ENCODE results near the gene LANCL2. TPM values are rescaled to one million over a fixed set of nuclear protein-coding genes. Genes with fewer than 3 reads are reported as not detected.
"Not testable (repeated sequence)": the region's sequence is repeated elsewhere in the genome, so short reads cannot be mapped to it uniquely, and the experiment has no call there.

Gene LANCL2
- total RNA-seq, 2 donors from 2014 or later: 16.2 to 17.8 TPM

GRCh38 chr7:55350281-55350680 lies 14.9 kb upstream of the LANCL2 start:
- DNase-seq: no peak
- Histone ChIP-seq H3K4me1 (no peaks in the 10 kb centered on the region), H3K4me3 (no peak overlapping the region), H3K36me3 (no peaks in the 10 kb centered on the region), H3K27ac (no peak overlapping the region), H3K27me3 (no peaks in the 10 kb centered on the region), H3K9me3 (no peaks in the 10 kb centered on the region), H3K9ac (ENCODE audit: low read depth in 2 of 2, low read length in 2 of 2) (no peak overlapping the region)
- TF ChIP-seq, protein P1, sequence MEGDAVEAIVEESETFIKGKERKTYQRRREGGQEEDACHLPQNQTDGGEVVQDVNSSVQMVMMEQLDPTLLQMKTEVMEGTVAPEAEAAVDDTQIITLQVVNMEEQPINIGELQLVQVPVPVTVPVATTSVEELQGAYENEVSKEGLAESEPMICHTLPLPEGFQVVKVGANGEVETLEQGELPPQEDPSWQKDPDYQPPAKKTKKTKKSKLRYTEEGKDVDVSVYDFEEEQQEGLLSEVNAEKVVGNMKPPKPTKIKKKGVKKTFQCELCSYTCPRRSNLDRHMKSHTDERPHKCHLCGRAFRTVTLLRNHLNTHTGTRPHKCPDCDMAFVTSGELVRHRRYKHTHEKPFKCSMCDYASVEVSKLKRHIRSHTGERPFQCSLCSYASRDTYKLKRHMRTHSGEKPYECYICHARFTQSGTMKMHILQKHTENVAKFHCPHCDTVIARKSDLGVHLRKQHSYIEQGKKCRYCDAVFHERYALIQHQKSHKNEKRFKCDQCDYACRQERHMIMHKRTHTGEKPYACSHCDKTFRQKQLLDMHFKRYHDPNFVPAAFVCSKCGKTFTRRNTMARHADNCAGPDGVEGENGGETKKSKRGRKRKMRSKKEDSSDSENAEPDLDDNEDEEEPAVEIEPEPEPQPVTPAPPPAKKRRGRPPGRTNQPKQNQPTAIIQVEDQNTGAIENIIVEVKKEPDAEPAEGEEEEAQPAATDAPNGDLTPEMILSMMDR (IDR thresholded peaks at IDR 0.05): no peak
- intact Hi-C loops (cut with DNase I): no loop called here

DNA sequence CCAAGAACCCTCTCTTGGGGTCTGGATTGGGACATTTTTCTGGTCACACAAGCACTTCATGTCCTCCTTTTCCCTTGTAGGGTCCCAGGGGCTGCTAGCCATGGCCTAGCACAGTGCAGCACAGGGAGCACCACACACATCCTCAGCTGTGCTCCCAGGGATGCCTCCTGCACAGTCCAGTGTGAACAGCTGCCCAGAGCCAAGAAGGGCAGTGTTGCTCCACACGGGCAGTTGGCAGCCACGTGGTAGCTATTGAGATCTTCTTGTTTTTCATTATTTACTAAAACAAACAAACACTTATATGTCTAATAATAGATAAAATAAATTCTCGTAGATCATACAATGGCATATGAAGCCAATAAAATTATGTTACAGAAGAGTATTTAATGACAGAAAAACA lies 13.9 kb upstream of the LANCL2 start:
- H3K9me3 ChIP-seq: no peaks in the 10 kb centered on the region
- H3K4me3 ChIP-seq: no peak overlapping the region
- TF ChIP-seq, protein P1 (IDR thresholded peaks at IDR 0.05): no peak
- intact Hi-C loops (cut with DNase I): no loop called here
- no peaks in the 10 kb centered on the region for H3K27me3 ChIP-seq
- H3K9ac ChIP-seq (ENCODE audit: low read depth in 2 of 2, low read length in 2 of 2): no peak overlapping the region
- H3K27ac ChIP-seq: no peak overlapping the region
- DNase-seq: no peak
- H3K36me3 ChIP-seq: no peaks in the 10 kb centered on the region
- H3K4me1 ChIP-seq: no peaks in the 10 kb centered on the region

DNA sequence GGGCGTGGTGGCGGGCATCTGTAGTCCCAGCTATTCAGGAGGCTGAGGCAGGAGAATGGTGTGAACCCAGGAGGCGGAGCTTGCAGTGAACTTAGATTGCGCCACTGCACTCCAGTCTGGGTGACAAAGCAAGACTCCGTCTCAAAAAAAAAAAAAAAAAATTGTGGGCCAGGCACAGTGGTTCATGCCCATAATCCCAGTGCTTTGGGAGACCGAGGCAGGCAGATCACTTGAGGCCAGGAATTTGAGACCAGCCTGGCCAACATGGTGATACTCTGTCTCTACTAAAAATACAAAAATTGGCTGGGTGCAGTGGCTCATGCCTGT lies 12.2 kb upstream of the LANCL2 start:
- H3K9me3 ChIP-seq; H3K9ac ChIP-seq (ENCODE audit: low read depth in 2 of 2, low read length in 2 of 2); H3K36me3 ChIP-seq; H3K4me3 ChIP-seq; H3K4me1 ChIP-seq; H3K27ac ChIP-seq; DNase-seq; H3K27me3 ChIP-seq; intact Hi-C loops (cut with DNase I): not testable (repeated sequence)

DNA sequence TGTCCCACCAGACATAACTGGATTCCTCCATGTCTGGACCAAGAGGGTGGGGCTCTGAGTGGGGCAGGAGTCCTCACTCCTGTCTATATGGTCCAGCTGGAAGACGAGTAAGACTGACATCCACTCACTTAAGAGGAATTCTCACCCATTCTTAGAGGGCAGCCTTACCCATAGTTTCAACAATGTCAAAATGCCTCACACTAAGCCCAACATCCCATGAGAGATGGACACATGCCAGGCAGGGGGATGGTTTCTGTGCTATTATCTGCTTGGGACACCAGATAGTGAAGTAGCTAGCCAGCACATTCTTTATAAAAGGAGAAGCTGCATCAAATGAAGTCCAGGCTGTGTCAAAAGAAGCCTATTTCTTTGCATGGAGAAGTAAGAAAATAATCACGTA lies 4.7 kb upstream of the LANCL2 start:
- intact Hi-C loops (cut with DNase I): loop anchor here (5.0 to 10.0 kb wide), 2 partner anchors 52 to 76 kb away; no protein-coding TSS in a partner anchor
- Histone ChIP-seq H3K36me3 (no peaks in the 10 kb centered on the region), H3K9me3 (no peaks in the 10 kb centered on the region), H3K27me3 (no peaks in the 10 kb centered on the region), H3K4me1 (no peaks in the 10 kb centered on the region), H3K4me3 (no peak overlapping the region), H3K27ac (no peak overlapping the region), H3K9ac (ENCODE audit: low read depth in 2 of 2, low read length in 2 of 2) (no peak overlapping the region)
- TF ChIP-seq, protein P1 (IDR thresholded peaks at IDR 0.05): no peak
- DNase-seq: no peak

GRCh38 chr7:55361560-55361959 lies 3.6 kb upstream of the LANCL2 start:
- DNase-seq: no peak
- Histone ChIP-seq H3K9me3 (no peaks in the 10 kb centered on the region), H3K9ac (ENCODE audit: low read depth in 2 of 2, low read length in 2 of 2) (no peak overlapping the region), H3K4me1 (no peaks in the 10 kb centered on the region), H3K27me3 (no peaks in the 10 kb centered on the region), H3K4me3 (no peak overlapping the region), H3K36me3 (no peaks in the 10 kb centered on the region), H3K27ac (no peak overlapping the region)
- intact Hi-C loops (cut with DNase I): loop anchor here (5.0 to 10.0 kb wide), 2 partner anchors 51 to 77 kb away; no protein-coding TSS in a partner anchor
- TF ChIP-seq, protein P1 (IDR thresholded peaks at IDR 0.05): no peak

GRCh38 chr7:55362927-55363326 lies 2.2 kb upstream of the LANCL2 start:
- Histone ChIP-seq H3K4me1 (peaks cover 4% of the 10 kb centered on the region), H3K9me3 (no peaks in the 10 kb centered on the region), H3K9ac (ENCODE audit: low read depth in 2 of 2, low read length in 2 of 2) (no peak overlapping the region), H3K27ac (no peak overlapping the region), H3K27me3 (no peaks in the 10 kb centered on the region), H3K4me3 (no peak overlapping the region), H3K36me3 (no peaks in the 10 kb centered on the region)
- DNase-seq: no peak
- intact Hi-C loops (cut with DNase I): loop anchor here (5.0 to 10.0 kb wide), 2 partner anchors 49 to 78 kb away; no protein-coding TSS in a partner anchor
- TF ChIP-seq, protein P1 (IDR thresholded peaks at IDR 0.05): no peak

Measured in colonic mucosa (tissue), 4 donors.